SK-N-SH (cell line): ENCODE data around the gene SLC52A3.

ENCODE experiments used
- ELF1 ChIP-seq: IDR thresholded peaks from 2 replicates; pipeline ENCODE4 v1.4.0; 2012
- EP300 ChIP-seq, 2 experiments: IDR thresholded peaks; 2 replicates each; pipeline versions ENCODE4 v1.4.0 to v1.6.1; 2012; ENCODE audit warnings: borderline replicate concordance in 1 of 2, low read depth in 1 of 2, low read length in 1 of 2
- EZH2phosphoT487 ChIP-seq: fragments of 200-600 bp; sonication (generic); IDR thresholded peaks from 2 replicates; pipeline ENCODE4 v1.6.1; 2017; ENCODE audit warnings: low read depth, mixed run types, mild to moderate bottlenecking, antibody characterized with exemption, moderate library complexity, borderline replicate concordance
- POLR2AphosphoS5 ChIP-seq: IDR thresholded peaks from 2 replicates; pipeline ENCODE4 v1.6.1; 2012; ENCODE audit warnings: low read depth, low read length
- TAF1 ChIP-seq: IDR thresholded peaks from 2 replicates; pipeline ENCODE4 v1.6.1; 2012; ENCODE audit warnings: low read depth, mild to moderate bottlenecking, low read length, moderate library complexity, borderline replicate concordance
- TF ChIP-seq, protein P1 (sequence below): IDR thresholded peaks from 2 replicates; pipeline ENCODE4 v1.4.0; 2012; ENCODE audit warnings: low read depth
- TF ChIP-seq, protein P2 (sequence below): fragments of 200-600 bp; sonication (generic); IDR thresholded peaks from 2 replicates; pipeline ENCODE4 v1.6.1; 2017; ENCODE audit warnings: antibody characterized with exemption, mild to moderate bottlenecking, moderate library complexity

GRCh38 chr20:768426-768978 is at the start of gene SLC52A3:
- TF ChIP-seq EZH2phosphoT487 (no peak), ELF1 (no peak), POLR2AphosphoS5 (no peak), EP300 (IDR thresholded peaks at IDR 0.05; ENCODE audit: borderline replicate concordance in 1 of 2, low read depth in 1 of 2, low read length in 1 of 2) (no peak), TAF1 (no peak)
- TF ChIP-seq, protein P1, sequence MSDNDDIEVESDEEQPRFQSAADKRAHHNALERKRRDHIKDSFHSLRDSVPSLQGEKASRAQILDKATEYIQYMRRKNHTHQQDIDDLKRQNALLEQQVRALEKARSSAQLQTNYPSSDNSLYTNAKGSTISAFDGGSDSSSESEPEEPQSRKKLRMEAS: no peak
- TF ChIP-seq, protein P2, sequence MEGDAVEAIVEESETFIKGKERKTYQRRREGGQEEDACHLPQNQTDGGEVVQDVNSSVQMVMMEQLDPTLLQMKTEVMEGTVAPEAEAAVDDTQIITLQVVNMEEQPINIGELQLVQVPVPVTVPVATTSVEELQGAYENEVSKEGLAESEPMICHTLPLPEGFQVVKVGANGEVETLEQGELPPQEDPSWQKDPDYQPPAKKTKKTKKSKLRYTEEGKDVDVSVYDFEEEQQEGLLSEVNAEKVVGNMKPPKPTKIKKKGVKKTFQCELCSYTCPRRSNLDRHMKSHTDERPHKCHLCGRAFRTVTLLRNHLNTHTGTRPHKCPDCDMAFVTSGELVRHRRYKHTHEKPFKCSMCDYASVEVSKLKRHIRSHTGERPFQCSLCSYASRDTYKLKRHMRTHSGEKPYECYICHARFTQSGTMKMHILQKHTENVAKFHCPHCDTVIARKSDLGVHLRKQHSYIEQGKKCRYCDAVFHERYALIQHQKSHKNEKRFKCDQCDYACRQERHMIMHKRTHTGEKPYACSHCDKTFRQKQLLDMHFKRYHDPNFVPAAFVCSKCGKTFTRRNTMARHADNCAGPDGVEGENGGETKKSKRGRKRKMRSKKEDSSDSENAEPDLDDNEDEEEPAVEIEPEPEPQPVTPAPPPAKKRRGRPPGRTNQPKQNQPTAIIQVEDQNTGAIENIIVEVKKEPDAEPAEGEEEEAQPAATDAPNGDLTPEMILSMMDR: 0 out of 2 replicates have a peak, but pooled peaks have one; percentile 12
